Measurements from ENCODE around the gene FMO5.
"Not testable (repeated sequence)": the region's sequence is repeated elsewhere in the genome, so short reads cannot be mapped to it uniquely, and the experiment has no call there.

FMO5 gene

DNA sequence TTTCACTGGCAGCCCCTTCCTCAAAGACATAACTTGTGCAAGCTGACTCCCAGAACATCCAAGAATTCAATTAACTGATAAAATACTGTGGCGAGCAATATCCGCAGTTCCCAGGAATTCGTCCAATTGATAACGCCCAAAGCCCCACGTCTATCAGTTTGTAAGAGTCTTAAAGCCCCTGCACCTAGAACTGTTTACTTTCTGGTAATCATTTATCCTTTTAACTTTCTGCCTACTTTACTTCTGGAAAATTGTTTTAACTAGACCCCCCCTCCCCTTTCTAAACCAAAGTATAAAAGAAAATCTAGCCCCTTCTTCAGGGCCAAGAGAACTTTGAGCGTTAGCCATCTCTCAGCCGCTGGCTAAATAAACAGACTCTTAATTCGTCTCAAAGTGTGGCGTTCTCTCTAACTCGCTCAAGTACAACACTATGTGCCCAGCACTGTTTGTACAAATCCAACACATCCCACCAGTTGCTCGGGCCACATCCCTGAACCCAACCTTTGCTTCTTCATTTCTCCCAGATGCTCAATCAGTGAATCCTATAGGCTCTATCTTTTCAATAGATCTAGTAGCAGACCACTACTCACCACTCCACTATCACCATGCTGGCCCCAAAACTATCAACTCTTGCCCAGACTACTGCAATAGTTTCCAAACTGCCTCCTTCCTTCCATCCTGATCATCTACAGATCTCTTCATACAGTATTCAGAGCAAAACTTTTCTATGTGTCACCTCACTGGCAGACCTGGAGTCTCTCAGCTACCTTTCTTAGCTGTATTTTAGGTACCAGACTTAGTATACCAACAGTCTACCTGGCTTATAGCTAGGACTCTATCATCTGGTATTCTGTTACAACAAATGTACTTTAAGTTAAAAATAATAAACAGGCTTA is 14.0 kb upstream of the FMO5 start:
- no peak for DNase-seq

DNA sequence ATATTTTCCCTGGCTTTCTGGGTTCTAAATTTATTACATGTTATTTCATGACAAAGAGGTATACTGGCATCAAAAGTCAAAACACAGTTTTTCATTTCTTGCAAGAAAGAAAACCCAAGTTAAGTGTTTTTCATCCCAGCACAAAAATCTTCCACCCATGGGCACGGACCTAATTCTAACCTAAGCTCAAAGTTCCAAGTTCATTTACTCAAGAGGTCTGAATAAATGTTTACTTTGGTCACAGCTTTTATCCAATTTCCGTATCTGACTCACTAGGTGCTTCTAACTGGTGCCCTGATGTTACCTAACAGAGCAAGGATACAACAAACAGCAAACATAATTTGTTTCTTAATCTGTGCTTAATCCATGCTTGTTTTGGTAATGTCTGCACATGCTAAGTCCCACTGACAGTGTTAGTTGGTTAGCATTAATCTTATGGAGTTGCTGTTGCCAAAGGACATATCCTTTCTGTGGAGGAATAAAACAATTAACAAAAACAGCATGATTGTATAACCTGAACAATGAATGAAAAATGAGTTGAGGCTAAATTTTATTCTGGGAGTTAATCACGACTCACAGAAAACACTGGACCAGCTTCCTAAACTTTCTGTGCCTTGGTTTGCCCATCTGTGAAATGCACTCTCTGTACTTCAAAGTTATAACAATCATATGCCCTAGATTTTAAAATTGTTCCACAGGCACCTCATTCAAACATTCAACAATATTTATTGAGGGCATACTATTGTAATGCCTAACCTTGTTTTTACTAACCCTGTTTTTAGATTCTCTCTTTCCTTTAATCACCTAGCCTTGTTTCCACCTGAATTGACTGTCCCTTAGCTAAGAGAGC is 13.1 kb upstream of the FMO5 start:
- DNase-seq = no peak

DNA sequence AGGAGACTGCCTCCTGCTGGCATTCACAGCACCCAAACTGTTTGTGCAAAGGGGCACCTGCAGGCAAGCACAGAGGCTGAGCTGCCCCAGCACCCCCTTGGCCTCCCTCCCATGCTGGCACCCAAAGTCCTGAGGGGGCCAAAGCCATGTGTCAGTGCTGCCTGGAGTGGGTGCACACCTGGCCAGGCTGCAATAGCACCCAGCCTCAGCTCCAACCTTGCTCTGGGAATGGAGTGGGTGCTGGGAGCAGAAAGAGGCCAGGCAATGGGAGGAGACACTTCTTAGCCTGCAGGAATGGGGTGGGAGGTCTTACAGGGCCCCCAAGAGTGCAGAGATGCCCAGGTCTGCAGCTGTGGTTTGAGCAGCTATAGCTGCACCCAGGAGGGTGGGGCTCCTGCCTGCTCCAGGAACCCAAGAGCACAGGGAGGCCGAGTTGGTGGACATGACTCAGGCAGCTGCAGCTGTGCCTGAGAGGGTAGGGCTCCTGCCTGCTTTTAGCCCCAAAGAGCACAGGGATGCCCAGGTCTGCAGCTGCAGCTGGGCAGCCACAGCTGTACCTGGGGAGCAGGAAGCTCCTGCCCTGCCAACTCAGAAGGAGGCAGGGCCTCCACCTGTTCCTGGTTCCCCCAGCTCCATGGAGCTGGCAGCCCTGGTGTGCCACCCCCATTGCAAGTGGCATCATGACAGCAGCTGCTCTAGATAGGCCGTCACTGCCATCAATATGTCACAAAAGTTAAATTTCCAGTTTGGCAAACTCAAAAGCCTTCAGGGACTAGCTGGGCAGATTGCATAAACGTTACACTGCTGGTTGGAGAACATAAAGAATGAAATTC is 12.0 kb upstream of the FMO5 start:
- DNase-seq = no peak

DNA sequence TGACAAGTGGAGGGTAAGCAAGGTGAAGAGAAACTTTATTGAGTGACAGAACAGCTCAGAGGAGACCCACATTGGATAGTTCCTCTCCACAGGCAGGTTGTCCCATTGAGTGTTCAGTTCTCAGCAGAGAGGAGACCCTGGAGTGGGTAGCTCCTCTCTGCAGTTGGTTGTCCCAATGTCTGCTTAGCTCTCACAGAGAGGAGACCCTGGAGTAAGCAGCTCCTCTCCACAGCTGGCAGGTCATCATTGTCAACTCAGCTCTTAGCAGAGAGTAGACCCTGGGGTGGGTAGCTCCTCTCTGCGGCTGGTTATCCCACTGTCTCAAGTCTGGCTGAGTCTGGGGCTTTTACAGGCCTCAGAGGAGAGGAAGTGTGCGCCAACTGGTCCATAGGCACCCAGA is 11.3 kb upstream of the FMO5 start:
- DNase-seq = no peak

DNA sequence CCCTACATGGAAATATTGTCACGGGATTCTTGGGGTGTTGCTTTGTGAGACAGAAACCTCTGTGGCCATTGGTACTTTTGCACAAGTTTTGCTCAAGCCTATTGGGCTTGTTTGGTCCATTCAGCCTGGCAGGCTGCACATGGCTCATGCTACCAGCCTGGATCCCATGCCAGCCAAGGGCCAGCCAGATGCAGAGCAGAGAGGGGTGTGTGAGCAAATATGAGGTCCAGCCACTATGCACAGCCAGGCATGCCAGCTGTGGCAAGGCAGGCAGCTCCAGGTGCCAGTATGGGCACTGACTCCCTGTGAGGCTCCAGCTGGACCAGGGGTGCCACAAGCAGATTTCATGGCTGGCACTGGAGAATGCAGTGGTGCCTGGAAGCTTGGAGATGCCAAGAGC is 10.7 kb upstream of the FMO5 start:
- no peak for DNase-seq

DNA sequence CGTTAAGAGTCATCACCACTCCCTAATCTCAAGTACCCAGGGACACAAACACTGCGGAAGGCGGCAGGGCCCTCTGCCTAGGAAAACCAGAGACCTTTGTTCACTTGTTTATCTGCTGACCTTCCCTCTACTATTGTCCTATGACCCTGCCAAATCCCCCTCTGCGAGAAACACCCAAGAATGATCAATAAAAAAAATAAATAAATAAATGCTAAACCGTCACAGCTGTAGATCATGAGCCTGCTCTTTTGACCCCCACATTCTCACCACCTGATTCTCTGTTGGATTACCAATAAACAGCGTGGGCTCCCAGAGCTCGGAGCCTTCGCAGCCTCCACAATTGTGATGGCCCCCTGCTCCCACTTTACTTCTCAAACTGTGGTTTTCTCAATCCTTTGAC is 8.8 kb upstream of the FMO5 start:
- not testable (repeated sequence) for DNase-seq

DNA sequence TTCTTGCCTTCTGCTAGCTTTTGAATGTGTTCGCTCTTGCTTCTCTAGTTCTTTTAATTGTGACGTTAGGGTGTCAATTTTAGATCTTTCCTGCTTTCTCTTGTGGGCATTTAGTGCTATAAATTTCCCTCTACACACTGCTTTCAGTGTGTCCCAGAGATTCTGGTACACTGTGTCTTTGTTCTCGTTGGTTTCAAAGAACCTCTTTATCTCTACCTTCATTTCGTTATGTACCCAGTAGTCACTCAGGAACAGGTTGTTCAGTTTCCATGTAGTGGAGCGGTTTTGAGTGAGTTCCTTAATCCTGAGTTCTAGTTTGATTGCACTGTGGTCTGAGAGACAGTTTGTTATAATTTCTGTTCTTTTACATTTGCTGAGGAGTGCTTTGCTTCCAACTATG is 5.9 kb upstream of the FMO5 start:
- DNase-seq = not testable (repeated sequence)

DNA sequence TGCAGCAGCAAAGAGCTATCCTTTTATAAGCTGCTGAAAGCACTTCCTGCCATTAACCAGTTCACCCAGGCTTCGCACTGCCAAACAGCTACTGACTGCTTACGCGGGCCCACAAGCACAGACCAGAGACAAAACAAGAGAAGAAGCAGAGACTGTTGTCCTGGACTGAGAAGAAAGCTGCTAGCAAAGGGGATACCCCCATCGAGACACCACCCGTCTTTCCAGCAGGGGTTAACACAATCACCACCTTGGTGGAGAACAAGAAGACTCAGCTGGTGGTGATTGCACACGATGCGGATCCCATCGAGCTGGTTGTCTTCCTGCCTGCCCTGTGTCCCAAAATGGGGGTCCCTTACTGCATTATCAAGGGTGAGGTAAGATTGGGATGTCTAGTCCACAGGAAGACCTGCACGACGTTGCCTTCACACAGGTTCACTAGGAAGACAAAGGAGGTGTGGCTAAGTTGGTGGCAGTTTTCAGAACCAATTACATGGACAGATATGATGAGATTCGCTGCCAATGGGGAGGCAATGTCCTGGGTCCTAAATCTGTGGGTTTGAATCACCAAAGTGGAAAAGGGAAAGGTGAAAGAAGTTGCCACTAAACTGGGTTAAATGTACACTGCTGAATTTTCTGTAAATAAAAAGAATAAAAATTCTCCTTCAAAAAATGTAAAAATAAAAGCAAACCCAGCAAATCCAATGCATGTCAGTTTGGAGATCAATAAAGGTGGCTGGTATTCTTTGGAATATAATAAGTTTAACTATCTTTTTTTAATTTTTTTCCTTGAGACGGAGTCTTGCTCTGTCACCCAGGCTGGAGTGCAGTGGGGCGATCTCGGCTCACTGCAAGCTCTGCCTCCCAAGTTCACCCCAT is 1.2 kb downstream of the FMO5 start:
- DNase-seq = no peak

DNA sequence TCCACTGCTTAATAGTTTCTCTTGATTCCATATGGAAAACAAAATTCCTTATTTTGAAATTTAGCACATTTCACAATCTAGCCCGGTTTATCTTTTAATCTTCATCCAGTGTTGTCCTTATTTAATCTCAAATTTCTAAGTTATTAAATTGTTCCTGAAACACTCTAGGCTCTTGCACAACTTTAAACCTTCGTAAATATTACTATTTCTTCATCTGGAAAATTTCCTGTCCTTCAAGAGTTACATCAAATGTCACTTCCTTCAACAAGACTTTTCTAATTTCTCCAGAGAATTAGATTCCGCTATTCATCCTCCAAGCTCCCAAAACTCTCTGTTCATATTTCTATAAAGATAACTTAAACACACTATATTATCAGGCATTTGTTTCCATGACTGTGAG is 6.5 kb downstream of the FMO5 start:
- DNase-seq = no peak

DNA sequence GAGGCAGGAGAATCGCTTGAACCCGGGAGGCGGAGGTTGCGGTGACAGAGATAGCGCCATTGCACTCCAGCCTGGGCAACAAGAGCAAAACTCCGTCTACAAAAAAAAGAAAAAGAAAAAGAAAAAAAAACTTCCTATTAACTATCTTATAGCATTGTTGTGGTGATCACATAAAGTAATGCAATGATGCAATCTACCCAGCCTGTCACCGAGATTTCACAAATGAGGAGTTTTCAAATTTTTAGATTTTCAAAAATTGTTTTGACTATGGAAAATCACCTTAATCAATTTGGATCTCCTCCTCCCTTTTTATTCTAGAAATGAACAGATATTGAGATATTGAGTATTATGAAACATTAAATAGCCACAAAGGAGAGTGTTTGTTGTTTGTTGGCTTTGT is 8.0 kb downstream of the FMO5 start:
- DNase-seq = no peak

DNA sequence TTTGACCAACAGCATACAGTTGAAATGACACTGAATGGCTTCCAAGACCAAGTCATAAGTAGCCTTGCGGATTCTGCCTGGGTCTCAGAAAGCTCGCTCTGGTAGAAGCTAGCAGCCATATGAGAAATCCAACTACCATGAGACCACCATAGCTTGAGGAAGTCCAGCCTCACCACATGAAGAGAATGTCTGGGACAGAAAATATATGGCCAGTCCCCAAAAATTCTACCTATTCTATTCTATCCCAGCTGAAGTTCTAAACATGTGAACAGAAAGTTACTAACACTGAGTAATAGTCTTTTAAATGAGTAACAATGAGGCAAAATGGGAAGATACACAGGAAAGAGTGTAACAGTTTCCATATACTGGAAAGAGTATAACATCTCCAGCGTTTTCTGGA is 9.0 kb downstream of the FMO5 start:
- no peak for DNase-seq

DNA sequence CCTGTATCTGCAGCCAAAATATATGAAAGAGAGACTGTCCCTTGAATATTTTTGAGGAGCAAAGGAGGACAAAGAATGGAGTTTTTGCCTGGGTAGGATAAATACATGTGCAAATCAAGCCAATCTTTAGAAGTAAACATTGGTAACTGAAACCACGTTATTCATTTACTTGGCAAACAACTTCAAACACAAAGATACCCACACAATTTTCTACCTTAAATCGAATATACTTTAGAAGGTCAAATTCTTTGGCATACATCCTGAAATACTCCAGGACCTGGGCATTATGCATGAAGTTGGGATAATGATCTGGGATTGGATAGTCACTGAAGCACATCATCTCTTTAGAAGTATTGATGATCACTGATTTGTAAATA is 9.6 kb downstream of the FMO5 start:
- no peak for DNase-seq

DNA sequence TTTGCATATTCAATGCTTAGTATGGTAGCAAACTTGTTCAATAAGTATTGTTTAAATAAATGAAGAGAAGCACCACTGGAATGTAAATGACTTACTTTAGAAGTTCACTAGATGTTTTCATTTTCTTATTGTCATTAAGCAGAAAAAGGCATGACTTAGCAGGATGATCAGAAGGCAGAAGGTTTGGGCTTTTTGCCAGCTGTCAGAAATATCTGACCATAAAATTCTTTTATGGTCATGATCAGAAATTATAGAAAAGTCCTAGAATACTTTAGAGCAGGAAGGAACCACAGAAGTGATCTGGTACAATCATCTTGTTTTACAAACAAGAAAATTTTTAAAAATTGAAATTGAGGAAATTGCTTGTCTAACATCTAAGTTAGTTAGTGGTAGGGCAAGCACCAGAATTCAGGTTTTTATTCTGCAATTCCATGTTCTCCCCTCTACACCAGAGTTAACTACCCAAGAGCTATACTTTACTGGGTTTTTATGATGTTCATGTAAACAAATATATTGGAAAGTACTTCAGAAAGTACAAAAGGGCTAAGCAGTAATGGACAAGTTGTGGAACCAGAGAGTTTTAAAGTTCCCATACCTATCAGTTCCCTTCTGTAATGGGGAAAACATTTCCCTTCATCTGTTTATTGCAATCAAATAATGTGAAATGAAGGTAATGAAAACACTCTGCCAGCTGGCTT is 10.1 kb downstream of the FMO5 start:
- no peak for DNase-seq

DNA sequence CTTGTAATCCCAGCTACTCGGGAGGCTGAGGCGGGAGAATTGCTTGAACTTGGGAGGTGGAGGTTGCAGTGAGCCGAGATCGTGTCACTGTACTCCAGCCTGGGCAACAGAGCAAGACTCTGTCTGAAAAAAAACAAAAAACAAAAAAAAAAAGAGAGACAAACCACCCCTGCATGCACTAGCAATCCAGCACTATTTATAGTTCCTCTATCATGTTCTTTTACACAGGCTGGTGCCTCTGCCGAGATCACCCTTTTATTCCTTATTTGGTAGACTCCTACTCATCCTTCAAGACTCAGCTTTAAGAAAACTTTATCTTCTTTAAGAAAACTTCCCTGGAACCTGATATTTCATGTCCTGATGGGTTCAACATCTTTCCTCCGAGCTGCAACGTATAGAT is 10.8 kb downstream of the FMO5 start:
- no peak for DNase-seq

DNA sequence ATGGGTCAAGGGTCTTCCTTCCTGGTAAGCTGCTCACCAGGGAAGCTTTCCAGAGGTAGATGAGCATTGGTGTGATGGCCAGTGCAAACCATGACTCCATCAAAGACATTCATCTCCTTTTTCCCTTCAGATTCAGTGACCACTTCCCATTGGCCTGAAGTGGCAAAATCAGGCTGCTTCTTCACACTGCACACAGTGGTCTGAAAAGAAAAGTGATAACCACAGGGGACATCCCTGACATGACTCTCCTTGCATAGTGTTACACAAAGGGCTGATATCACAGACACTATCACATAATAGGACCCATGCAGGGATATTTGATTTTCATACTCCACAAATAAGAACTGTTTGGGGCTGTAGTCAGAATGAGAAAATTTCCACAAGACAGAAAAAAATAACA is 11.9 kb downstream of the FMO5 start:
- no peak for DNase-seq

DNA sequence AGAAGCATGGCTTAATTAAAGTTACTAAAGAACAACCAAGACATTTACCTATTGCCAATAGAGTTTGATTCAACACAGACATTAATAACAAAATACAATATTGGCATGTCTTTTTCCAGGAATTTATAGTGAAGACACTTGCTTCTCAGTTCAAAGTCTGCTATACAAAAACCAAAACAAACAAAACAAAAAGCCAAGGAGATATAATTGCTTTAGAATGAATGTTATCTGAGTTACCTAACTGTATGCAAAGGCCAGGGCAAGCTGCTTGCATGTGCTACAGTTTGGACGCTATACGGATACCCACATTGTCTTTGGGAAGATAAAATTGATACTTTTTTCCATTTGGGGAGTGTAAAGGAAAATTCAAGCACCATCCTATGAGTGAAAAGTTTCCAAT is 13.6 kb downstream of the FMO5 start:
- no peak for DNase-seq

DNA sequence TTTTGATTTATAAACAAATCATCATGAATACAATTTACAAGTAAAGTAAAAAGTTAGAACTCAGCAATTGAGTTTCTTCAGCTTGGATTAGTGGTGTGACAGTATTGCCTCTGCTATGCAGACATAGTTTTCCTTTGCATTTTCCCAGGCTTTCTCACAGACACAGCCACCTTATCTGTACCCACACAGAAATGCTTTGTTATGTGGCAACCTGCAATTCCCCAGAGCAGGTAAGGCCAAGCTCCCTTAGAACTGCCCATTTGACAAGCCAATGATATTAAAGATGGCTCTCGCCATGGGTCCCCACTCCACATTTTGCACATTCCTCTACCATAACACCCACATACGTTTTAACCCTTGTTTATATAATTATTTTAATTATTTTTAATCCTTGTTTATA is 14.2 kb downstream of the FMO5 start:
- no peak for DNase-seq

DNA sequence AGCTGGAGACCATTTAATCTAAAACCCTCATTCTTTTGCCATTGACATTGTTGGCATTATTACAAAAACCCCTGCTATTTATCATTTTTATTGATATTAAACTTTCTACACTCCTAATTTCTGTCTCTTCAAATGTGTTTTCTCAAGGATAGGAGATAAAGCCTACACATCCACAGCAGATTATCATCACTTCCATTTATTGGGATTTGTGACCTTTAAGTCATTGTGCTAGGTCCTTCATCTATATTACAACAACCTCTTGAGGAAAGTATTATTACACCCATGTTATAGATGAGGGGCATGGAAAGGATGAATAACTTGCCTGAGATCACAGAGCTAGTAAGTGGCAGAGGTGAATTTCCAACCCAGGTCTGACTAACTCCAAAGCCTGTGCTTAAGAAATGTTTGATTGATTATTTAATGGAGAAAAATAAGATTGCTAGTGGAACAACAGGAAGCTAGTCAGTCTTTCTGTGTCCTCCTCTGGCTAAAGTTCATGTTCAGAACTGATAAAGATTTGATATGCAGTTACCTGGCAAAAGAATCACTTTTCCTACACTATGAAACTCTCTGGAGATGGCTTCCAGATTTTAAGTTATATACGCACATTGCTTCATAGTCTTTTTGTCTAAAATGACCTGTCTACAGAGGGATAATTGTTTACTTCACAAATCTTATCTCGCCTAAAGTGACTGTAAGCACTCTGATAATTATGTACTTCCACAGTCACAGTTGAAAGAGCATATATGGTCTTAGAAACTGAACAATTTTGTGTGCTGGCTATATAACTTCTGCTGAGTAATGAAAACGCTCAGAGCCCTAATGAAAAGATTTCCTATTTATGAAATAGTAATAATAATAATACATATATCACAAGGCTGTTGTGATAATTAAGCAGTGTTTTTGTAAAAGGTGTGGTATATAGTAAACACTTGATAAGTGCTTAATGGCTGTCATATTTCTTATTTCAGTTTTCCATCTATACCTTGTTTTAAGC is 15.0 kb downstream of the FMO5 start:
- DNase-seq = no peak

DNA sequence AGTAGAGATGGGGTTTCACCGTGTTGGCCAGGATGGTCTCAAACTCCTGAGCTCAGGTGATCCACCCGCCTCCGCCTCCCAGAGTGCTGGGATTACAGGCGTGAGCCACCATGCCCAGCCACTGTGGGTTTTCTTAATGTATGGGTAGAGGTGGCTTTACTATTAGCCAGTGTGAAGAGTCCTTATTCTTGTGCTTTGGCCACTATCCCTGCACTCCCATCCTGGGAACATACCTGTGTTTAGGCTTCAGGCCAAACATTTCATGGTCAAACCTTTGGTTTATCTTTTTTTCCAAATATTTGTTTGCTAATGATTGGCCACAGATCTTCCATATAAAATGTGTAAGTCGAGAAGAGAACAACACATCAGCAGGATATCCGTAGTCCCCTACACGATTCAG is 16.5 kb downstream of the FMO5 start:
- no peak for DNase-seq

DNA sequence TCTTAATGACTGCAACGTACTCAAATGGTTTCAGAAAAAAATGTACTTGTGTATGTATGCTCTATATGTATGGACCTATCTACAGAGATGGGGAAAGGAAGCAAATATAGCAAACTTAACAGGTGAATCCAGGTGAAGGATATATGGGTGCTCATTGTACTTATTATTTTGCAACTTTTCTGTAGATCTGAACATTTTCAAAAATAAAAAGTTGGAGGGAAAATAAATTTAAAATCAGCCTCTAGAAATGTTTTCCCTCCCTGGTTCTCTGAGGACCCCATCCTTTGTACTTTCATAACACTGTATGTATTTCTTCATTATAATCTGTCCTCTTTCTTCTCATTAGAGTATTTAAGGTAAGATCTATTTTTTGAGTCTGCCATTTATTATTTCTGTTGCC is 17.9 kb downstream of the FMO5 start:
- no peak for DNase-seq

Measured in stimulated activated CD4-positive, alpha-beta T cell treated with anti-CD3 and anti-CD28 coated beads, Interleukin-2, amount 100 ng/mL, for 48 hours (primary cell).